NB4 (cell line): ENCODE measurements around the gene OCRL.

ENCODE experiments used
- CTCF ChIP-seq: IDR thresholded peaks from one replicate; pipeline ENCODE4 v1.5.1; 2012; ENCODE audit warnings: low read depth, low read length
- MAX ChIP-seq: IDR thresholded peaks from 2 replicates; pipeline ENCODE4 v1.6.1; 2011; ENCODE audit warnings: low read depth, low read length
- MYC ChIP-seq: IDR thresholded peaks from 2 replicates; pipeline ENCODE4 v1.6.1; 2011; ENCODE audit warnings: low read depth, low read length
- POLR2A ChIP-seq: IDR thresholded peaks from 2 replicates; pipeline ENCODE4 v1.6.1; 2011; ENCODE audit warnings: mild to moderate bottlenecking; ENCODE audit not compliant: insufficient read length; ENCODE audit errors: extremely low read depth

- no peak for TF ChIP-seq CTCF
- TF ChIP-seq POLR2A = no peak
- no peak for TF ChIP-seq MAX
- TF ChIP-seq MYC = no peak
These were observed 17.6 kb upstream of the OCRL start for GRCh38 chrX:129522184-129523078.
